GM12874 (cell line): ENCODE results near the gene KTN1.

Source experiments
- TF ChIP-seq, protein P1 (sequence below): IDR thresholded peaks from 2 replicates; pipeline ENCODE4 v1.5.1; 2011; ENCODE audit warnings: low read depth, mild to moderate bottlenecking, control low read depth, low read length, moderate library complexity; ENCODE audit not compliant: insufficient read depth

The KTN1 gene

DNA sequence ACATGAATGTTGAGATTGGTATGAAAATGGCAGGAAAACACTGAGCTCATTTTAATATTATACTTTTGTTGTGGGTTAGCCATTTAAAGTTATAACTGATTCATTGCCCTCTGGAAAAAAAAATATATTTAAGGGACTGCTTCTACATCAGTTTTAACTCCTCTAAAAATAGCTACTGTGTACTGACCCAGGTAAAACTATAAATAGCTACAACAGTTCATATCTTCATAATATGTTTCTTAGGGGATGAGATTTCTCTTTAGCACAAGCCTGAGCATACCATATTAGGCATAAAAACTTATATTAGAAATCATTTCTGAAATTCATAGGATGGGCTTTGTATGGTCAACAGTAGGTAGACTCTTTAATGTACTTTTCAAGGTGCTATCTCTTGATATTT is 81.0 kb downstream of the KTN1 start:
- TF ChIP-seq, protein P1, sequence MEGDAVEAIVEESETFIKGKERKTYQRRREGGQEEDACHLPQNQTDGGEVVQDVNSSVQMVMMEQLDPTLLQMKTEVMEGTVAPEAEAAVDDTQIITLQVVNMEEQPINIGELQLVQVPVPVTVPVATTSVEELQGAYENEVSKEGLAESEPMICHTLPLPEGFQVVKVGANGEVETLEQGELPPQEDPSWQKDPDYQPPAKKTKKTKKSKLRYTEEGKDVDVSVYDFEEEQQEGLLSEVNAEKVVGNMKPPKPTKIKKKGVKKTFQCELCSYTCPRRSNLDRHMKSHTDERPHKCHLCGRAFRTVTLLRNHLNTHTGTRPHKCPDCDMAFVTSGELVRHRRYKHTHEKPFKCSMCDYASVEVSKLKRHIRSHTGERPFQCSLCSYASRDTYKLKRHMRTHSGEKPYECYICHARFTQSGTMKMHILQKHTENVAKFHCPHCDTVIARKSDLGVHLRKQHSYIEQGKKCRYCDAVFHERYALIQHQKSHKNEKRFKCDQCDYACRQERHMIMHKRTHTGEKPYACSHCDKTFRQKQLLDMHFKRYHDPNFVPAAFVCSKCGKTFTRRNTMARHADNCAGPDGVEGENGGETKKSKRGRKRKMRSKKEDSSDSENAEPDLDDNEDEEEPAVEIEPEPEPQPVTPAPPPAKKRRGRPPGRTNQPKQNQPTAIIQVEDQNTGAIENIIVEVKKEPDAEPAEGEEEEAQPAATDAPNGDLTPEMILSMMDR: no peak

DNA sequence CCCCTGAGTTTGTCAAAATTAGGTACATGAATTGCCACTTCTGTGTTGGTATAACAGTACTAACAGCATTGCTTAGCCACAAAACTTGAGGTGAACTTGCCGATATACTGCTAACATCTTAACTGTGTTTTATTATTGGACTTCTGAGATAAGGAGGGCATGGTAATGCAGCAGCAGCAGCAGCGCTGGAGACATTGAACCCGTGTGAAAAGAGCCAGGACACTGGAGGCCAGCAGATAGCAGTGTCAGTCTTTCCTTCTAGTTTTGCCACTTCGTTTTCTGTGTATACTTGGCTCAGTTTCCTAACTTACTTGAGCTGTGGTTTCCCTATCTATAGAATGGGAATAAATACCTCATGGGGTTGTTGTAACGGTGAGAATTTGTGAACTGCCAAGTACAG is 82.7 kb downstream of the KTN1 start:
- TF ChIP-seq, protein P1: no peak

DNA sequence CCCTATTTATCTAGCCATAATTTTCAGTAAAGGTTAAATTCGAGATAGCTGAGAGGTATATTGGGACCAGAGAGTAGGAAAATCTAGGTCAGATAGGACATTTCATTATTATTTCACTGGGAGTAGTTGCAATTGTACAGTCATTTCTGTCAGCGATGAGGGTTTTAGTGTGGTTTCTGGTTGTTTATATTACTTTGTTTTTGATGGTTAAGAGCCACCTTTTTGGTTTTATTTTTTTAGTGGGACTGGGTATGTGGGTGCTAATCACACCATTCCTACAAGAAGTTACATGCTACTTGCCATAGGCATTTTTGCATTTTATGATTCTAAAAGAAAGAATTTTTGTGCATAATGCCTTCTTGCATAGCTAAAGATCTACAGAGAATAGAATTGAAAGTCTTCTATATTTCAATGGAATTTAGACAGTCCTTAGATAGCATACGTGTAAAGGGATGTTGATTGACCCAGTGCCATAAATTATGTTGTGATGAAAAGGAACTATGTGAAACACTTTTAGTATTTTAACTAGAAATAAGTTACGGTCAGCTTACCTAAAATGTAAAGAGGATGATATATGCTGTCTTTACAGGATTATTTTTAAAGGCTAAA is 85.2 kb downstream of the KTN1 start:
- TF ChIP-seq, protein P1: no peak

DNA sequence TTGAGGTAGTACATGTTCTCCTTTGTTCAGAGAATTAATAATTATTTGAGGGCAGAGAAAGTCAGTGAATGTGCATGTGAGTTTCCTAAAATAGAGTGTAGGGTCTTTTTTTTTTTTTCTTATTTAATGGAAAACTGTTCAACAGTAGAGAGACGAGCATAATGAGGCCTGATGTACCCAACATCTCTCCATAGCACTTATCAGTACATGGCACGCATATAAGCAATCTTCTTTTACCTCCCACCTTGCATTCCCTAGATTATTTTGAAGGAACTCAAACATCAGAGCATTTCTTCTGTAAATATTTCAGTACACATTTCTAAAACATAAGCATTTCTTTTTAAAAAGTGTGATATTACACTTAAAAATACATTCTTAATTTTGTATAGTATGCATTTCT is 87.8 kb downstream of the KTN1 start:
- TF ChIP-seq, protein P1: no peak

DNA sequence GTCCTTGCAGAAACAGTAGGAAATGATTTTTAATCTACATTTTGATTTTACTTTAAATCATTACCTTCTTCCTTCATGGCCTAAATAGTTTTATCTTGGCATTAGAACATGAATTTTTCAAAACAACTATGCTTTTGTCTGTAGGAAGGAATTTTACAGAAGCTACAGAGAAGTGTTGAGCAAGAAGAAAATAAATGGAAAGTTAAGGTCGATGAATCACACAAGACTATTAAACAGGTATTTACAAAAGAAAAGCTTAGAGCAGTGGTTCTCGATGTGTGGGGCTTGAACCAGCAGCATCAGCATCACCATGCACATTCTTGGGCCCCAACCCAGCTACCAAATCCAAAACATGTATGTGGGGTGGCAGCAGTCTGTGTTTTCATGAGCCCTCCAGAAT is 91.6 kb downstream of the KTN1 start:
- TF ChIP-seq, protein P1: no peak

DNA sequence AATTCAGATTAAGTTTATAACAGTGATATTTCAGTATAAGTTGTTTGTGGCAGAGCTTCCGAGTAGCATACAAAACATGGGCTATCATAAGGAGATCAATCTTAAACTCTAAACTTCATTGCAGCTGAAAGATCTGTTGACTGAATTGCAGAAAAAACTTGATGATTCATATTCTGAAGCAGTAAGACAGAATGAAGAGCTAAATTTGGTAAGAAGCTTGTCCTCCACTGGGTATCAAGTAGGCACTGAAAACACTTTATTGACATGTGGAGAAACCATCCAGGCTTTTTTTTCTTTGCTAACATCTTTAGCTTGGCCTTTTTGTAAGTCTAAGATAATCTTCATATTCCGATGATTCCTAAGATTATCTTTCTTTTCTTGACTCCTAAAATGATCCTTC is 93.0 kb downstream of the KTN1 start:
- TF ChIP-seq, protein P1: no peak

DNA sequence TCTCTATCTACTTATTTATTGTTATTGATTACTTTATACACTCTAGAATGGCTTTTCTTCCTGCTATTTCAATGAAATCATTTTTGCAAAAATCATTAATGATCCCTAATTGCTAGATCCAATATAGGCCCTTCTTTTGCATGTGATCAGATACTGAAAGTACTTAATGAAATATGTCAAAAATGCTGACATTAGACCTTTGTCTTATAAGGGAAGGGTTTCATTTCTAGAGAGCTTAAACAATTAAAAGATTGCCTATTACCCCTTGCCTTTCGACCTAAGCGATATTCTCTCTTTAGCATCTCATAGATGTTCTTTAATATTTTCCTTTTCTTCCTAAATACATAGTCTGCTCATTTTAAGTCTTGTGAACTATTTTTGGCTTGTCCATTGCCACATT is 101.1 kb downstream of the KTN1 start:
- TF ChIP-seq, protein P1: no peak
